GM12878 (cell line): ENCODE data around the gene GPC2. TPM values are rescaled to one million over a fixed set of nuclear protein-coding genes. Genes with fewer than 3 reads are reported as not detected.

ENCODE experiments used
- ATAC-seq: fragments of 200-7000 bp; cut with Tn5 transposase; 3 replicates; pipeline ENCODE4 v1.9.1; 2020; ENCODE audit warnings: mild to moderate bottlenecking, moderate library complexity
- BruUV-seq: library from RNA; stranded (reverse); fragments of 400-500 nt; replicated peaks from 2 replicates; lab custom pipeline; 2021; lab: Mats Ljungman, UMichigan
- CTCF ChIA-PET: fragments of 300-600 bp; sonication (Branson Sonifier 250); formaldehyde crosslinking; extraction: SDS; loops from one replicate; lab custom pipeline; 2021; ENCODE audit warnings: inconsistent platforms; lab: Yijun Ruan, JAX
- POLR2A ChIA-PET: fragments of 350-600 bp; formaldehyde crosslinking; extraction: SDS; loops from one replicate; lab custom pipeline; 2021; ENCODE audit warnings: inconsistent platforms; lab: Charles Lee
- RAD21 ChIA-PET: fragments of 300-600 bp; sonication (Branson Sonifier 250); formaldehyde crosslinking; loops from one replicate; lab custom pipeline; 2023; ENCODE audit warnings: antibody characterized with exemption; ENCODE audit not compliant: unreplicated experiment; lab: Charles Lee
- SMC1A ChIA-PET: fragments of 300-600 bp; sonication (Branson Sonifier 250); formaldehyde crosslinking; loops from one replicate; lab custom pipeline; 2023; ENCODE audit not compliant: unreplicated experiment, uncharacterized antibody; lab: Charles Lee
- DNase-seq: peaks from one replicate; pipeline ENCODE4 v3.0.0-alpha.2; 2011; ENCODE audit warnings: low read depth, low spot score
- FAIRE-seq: peaks from 3 replicates; lab custom pipeline; 2011; peaks lifted over from hg19 to GRCh38; lab: Jason Lieb, UNC
- H2AFZ ChIP-seq: 2 replicates; pipeline ENCODE4 v1.6.0; 2011; ENCODE audit warnings: low read depth, low read length, control low read depth; ENCODE audit not compliant: control insufficient read depth
- H3K27ac ChIP-seq: 2 replicates; pipeline ENCODE4 v1.5.1; 2011; ENCODE audit warnings: control low read depth; ENCODE audit not compliant: control insufficient read depth, insufficient read depth
- H3K27me3 ChIP-seq, 2 experiments: replicated peaks in 1 of 2; 2 replicates each; pipeline versions ENCODE4 v1.6.0 to v1.6.1; 2011; ENCODE audit warnings: low read length in 1 of 2; ENCODE audit not compliant: control insufficient read depth in 2 of 2, insufficient read depth in 2 of 2
- H3K36me3 ChIP-seq, 2 experiments: 2 replicates each; pipeline ENCODE4 v1.5.1; 2011; ENCODE audit warnings: low read length in 1 of 2; ENCODE audit not compliant: control insufficient read depth in 2 of 2, insufficient read depth in 2 of 2
- H3K4me1 ChIP-seq: 2 replicates; pipeline ENCODE4 v1.6.1; 2011; ENCODE audit warnings: mild to moderate bottlenecking, low read length, moderate library complexity, mixed read lengths; ENCODE audit not compliant: control insufficient read depth, insufficient read depth
- H3K4me2 ChIP-seq: 2 replicates; pipeline ENCODE4 v1.6.0; 2011; ENCODE audit warnings: control low read depth; ENCODE audit not compliant: control insufficient read depth, insufficient read depth
- H3K4me3 ChIP-seq: fragments of 200-600 bp; sonication (generic); 2 replicates; pipeline ENCODE4 v1.5.1; 2016
- H3K79me2 ChIP-seq: 2 replicates; pipeline ENCODE4 v1.6.0; 2011; ENCODE audit warnings: low read length; ENCODE audit not compliant: control insufficient read depth, insufficient read depth
- H3K9ac ChIP-seq: 2 replicates; pipeline ENCODE4 v1.8.0; 2011; ENCODE audit warnings: low read length, control low read depth, mixed read lengths; ENCODE audit not compliant: control insufficient read depth, insufficient read depth
- H3K9me3 ChIP-seq: replicated peaks from 3 replicates; pipeline ENCODE4 v1.5.1; 2011; ENCODE audit warnings: mild to moderate bottlenecking, low read length; ENCODE audit not compliant: control insufficient read depth, insufficient read depth
- H4K20me1 ChIP-seq: 2 replicates; pipeline ENCODE4 v1.6.0; 2011; ENCODE audit not compliant: control insufficient read depth, insufficient read depth
- BCLAF1 ChIP-seq: fragments of 450-650 bp; IDR thresholded peaks from 2 replicates; pipeline ENCODE4 v1.6.1; 2017; ENCODE audit warnings: antibody characterized with exemption, mild to moderate bottlenecking, moderate library complexity
- CUX1 ChIP-seq: IDR thresholded peaks from 2 replicates; pipeline ENCODE4 v1.6.1; 2012; ENCODE audit warnings: improper control_type of control experiment, low read depth, low read length; ENCODE audit not compliant: insufficient replicate concordance
- HDAC6 ChIP-seq: fragments of 200-600 bp; sonication (generic); IDR thresholded peaks from one replicate; pipeline ENCODE4 v1.8.0; 2017; ENCODE audit warnings: antibody characterized with exemption; ENCODE audit not compliant: unreplicated experiment
- JUNB ChIP-seq: IDR thresholded peaks from 2 replicates; pipeline ENCODE4 v1.6.1; 2016; ENCODE audit warnings: antibody characterized with exemption, mild to moderate bottlenecking
- PKNOX1 ChIP-seq: fragments of 450-650 bp; IDR thresholded peaks from 2 replicates; pipeline ENCODE4 v1.6.1; 2016; ENCODE audit warnings: mild to moderate bottlenecking
- RELB ChIP-seq: fragments of 450-650 bp; IDR thresholded peaks from 2 replicates; pipeline ENCODE4 v1.6.1; 2017; ENCODE audit warnings: low read depth, mild to moderate bottlenecking, moderate library complexity
- SUPT20H ChIP-seq: IDR thresholded peaks from 2 replicates; pipeline ENCODE4 v1.6.1; 2011; ENCODE audit warnings: low read depth, mild to moderate bottlenecking, low read length, moderate library complexity, borderline replicate concordance; ENCODE audit not compliant: control insufficient read depth
- SUZ12 ChIP-seq: fragments of 200-600 bp; sonication (generic); IDR thresholded peaks from one replicate; pipeline ENCODE4 v1.6.1; 2018; ENCODE audit warnings: antibody characterized with exemption, mild to moderate bottlenecking; ENCODE audit not compliant: unreplicated experiment
- WGBS: methylation state at CpG from one replicate; pipeline ENCODE4 v1.1.6; 2016; ENCODE audit warnings: low lambda C conversion rate; ENCODE audit not compliant: insufficient replicate concordance, insufficient coverage; ENCODE audit errors: missing lambda C conversion rate; 5-methylcytosine and 5-hydroxymethylcytosine counted together
- in situ Hi-C: fragments of 300-500 bp; cut with MboI; formaldehyde crosslinking; loops from 9 replicates; pipeline ENCODE4 v1.14.3; 2018; ENCODE audit warnings: mixed read lengths
- intact Hi-C: fragments of 100-400 bp; cut with micrococcal nuclease; formaldehyde crosslinking; loops from one replicate; pipeline ENCODE4 v1.14.2; 2022; ENCODE audit not compliant: unreplicated experiment
- polyA plus RNA-seq, 11 experiments: library from polyadenylated mRNA; depleted of rRNA in 4 of 11; unstranded in 6 of 11; stranded (reverse) in 5 of 11; fragments of >200 nt; fragmentation: Nextera tagmentation in 4 of 11; fragmentation: Illumina TruSeq in 1 of 11; extraction: Ambion mirVana in 4 of 11; extraction: Trizol in 1 of 11; gene quantifications; 1 replicate in 1 of 11; 2 replicates in 10 of 11; pipeline versions ENCODE4 v1.2.1 to v1.2.3, GENCODE V29; 2011 to 2016; ENCODE audit warnings: inconsistent platforms in 2 of 11, missing spikeins in 2 of 11, low read depth in 1 of 11
- total RNA-seq, 4 experiments: library from RNA; depleted of rRNA in 3 of 4; stranded (reverse); fragments of >200 nt in 3 of 4; fragmentation: Illumina TruSeq in 1 of 4; extraction: Trizol in 1 of 4; gene quantifications; 2 replicates each; pipeline versions ENCODE4 v1.2.1 to v1.2.3, GENCODE V29; 2013 to 2021

The GPC2 gene
- total and polyA plus RNA-seq, 10 of the 15 experiments (the other 5 are each of a cell fraction or from before 2014, with no cell fraction given), result 0.19 to 6.3 (median 0.77) TPM

DNA sequence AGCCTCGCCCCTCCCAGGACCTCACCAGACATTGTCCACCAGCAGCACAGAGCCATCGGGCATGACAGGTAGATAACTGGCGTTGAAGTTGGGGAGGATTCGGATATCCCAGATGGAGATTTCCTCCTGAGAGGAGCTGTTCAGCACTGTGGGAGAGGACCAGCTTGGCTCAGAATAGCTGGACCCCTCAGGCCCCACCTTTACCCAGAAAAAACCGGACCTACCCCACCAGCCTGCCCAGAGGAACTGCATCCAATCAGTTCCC, 20.2 kb downstream of the GPC2 start:
- ChIA-PET CTCF (interaction anchor here (1.0 to 2.7 kb wide), 10 partner anchors 8 to 73 kb away, joined by 3 to 9 read pairs (median 5); partner anchors contain the start of genes GAL3ST4 and LAMTOR4), RAD21 (interaction anchor here (0.7 to 1.4 kb wide), 5 partner anchors 8 to 251 kb away, joined by 3 to 8 read pairs (median 4); partner anchors contain the start of genes GAL3ST4 and LAMTOR4), SMC1A (interaction anchor here (1.0 to 1.3 kb wide), 4 partner anchors 28 to 53 kb away, joined by 3 to 4 read pairs (median 3); no protein-coding TSS in a partner anchor), POLR2A (interaction anchor here (0.8 to 3.7 kb wide), 6 partner anchors 9 to 538 kb away, joined by 3 to 28 read pairs (median 4); partner anchors contain the start of genes AP4M1, GAL3ST4, LAMTOR4 and MCM7)
- WGBS, result 78% methylated on average over 5 of the region's 5 CpGs
- H3K36me3 ChIP-seq, result peaks cover 0 to 15% of the 10 kb centered on the region in 2 experiments
- H3K79me2 ChIP-seq, result peaks cover 16% of the 10 kb centered on the region
- peak overlapping the region; percentile 80; the same call in 1 of the 2 replicates for H3K9ac ChIP-seq
- peak overlapping the region; percentile 89; the same call in 1 of the 2 replicates for H3K4me3 ChIP-seq
- H3K4me1 ChIP-seq, result peaks cover 13% of the 10 kb centered on the region; the same call in 1 of the 2 replicates
- H3K27ac ChIP-seq, result no peak overlapping the region
- DNase-seq (no peak), FAIRE-seq (no peak), ATAC-seq (no peak)
- H3K9me3 ChIP-seq, result no peaks in the 10 kb centered on the region
- BruUV-seq, result no TSS peak
- H2AFZ ChIP-seq, result no peak overlapping the region
- intact Hi-C loops (no loop called here), in situ Hi-C loops (no loop called here)
- peak overlapping the region; percentile 95 for H3K4me2 ChIP-seq
- no peak for TF ChIP-seq CUX1
- TF ChIP-seq HDAC6, result no peak
- TF ChIP-seq RELB, result no peak
- no peak for TF ChIP-seq JUNB
- TF ChIP-seq SUPT20H, result no peak
- TF ChIP-seq BCLAF1, result no peak
- no peak for TF ChIP-seq PKNOX1
- TF ChIP-seq SUZ12, result no peak
- no peaks in the 10 kb centered on the region for H3K27me3 ChIP-seq
- no peaks in the 10 kb centered on the region for H4K20me1 ChIP-seq
